Loucy (cell line): ENCODE measurements around the gene TMEM59L.

Experiments used
- H2AFZ ChIP-seq: fragments of 200-600 bp; sonication (generic); 2 replicates; pipeline ENCODE4 v1.6.0; 2016; ENCODE audit warnings: antibody characterized with exemption, mild to moderate bottlenecking, low read length, moderate library complexity
- H3F3A ChIP-seq: fragments of 200-600 bp; 2 replicates; pipeline ENCODE4 v1.6.0; 2016; ENCODE audit warnings: antibody characterized with exemption, low read depth, mild to moderate bottlenecking
- H3K27me3 ChIP-seq: fragments of 200-600 bp; sonication (generic); 2 replicates; pipeline ENCODE4 v1.6.1; 2014; ENCODE audit warnings: low read length, mild to moderate bottlenecking; ENCODE audit not compliant: insufficient read depth, poor library complexity, severe bottlenecking
- H3K36me3 ChIP-seq: fragments of 200-600 bp; sonication (generic); 2 replicates; pipeline ENCODE4 v1.6.1; 2016; ENCODE audit warnings: low read length; ENCODE audit not compliant: insufficient read depth
- H3K4me1 ChIP-seq: fragments of 200-600 bp; sonication (generic); 2 replicates; pipeline ENCODE4 v1.5.1; 2014; ENCODE audit warnings: low read length, mild to moderate bottlenecking; ENCODE audit not compliant: insufficient read depth, poor library complexity, severe bottlenecking
- H3K4me2 ChIP-seq: fragments of 200-600 bp; sonication (generic); 2 replicates; pipeline ENCODE4 v1.6.0; 2014; ENCODE audit warnings: antibody characterized with exemption, low read length, low read depth, mild to moderate bottlenecking; ENCODE audit not compliant: poor library complexity, severe bottlenecking
- H3K4me3 ChIP-seq: fragments of 200-600 bp; sonication (generic); 2 replicates; pipeline ENCODE4 v1.5.1; 2014; ENCODE audit warnings: low read length, mild to moderate bottlenecking, mixed read lengths; ENCODE audit not compliant: poor library complexity, severe bottlenecking
- H3K79me2 ChIP-seq: fragments of 200-600 bp; sonication (generic); 2 replicates; pipeline ENCODE4 v1.6.1; 2014; ENCODE audit warnings: low read length; ENCODE audit not compliant: insufficient read depth
- H3K9ac ChIP-seq: fragments of 200-600 bp; sonication (generic); 2 replicates; pipeline ENCODE4 v1.6.0; 2014; ENCODE audit warnings: mild to moderate bottlenecking, low read depth, low read length, moderate library complexity; ENCODE audit not compliant: poor library complexity, severe bottlenecking
- H3K9me2 ChIP-seq: fragments of 200-600 bp; sonication (generic); replicated peaks from 2 replicates; pipeline ENCODE4 v1.6.1; 2016; ENCODE audit warnings: low read depth, low read length, mixed read lengths
- H3K9me3 ChIP-seq: fragments of 200-600 bp; sonication (generic); 2 replicates; pipeline ENCODE4 v1.6.1; 2014; ENCODE audit warnings: mild to moderate bottlenecking, antibody characterized with exemption, low read length, low read depth; ENCODE audit not compliant: insufficient read depth
- H4K20me1 ChIP-seq: fragments of 200-600 bp; sonication (generic); 2 replicates; pipeline ENCODE4 v1.6.0; 2014; ENCODE audit warnings: antibody characterized with exemption, low read length, mild to moderate bottlenecking; ENCODE audit not compliant: insufficient read depth, poor library complexity, severe bottlenecking
- EZH2phosphoT487 ChIP-seq: fragments of 200-600 bp; IDR thresholded peaks from 2 replicates; pipeline ENCODE4 v1.6.1; 2018; ENCODE audit warnings: antibody characterized with exemption, mild to moderate bottlenecking, moderate library complexity, borderline replicate concordance
- TF ChIP-seq, protein P1 (sequence below): fragments of 200-600 bp; sonication (generic); conservative IDR thresholded peaks from 2 replicates; pipeline ENCODE4 v1.5.1; 2014; ENCODE audit warnings: mild to moderate bottlenecking, antibody characterized with exemption, low read length

TMEM59L gene

DNA sequence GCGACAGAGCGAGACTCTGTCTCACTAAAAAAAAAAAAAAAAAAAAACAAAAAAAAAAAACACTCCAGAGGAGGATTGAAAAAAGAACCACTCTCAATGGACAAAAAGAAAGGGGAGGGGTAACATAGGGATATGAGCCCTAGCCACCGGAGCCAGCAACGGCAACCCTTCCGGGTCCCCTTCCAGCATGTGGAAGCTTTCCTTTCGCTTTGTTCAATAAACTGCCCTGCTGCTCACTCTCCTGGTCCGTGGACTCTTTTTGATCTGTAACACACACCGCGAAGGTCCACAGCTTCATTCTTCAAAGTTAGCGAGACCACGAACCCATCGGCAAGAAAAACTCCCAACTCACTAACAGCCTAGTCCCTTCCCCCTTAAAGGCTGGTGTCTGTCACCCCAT, 25.1 kb upstream of the TMEM59L start:
- Histone ChIP-seq H3K9ac (peak overlapping the region; percentile 76), H3K9me3 (no peaks in the 10 kb centered on the region), H3K4me2 (peak overlapping the region; percentile 87), H3K4me1 (peaks cover 13% of the 10 kb centered on the region), H3K4me3 (peak overlapping the region; percentile 78), H3F3A (no peaks in the 10 kb centered on the region), H3K79me2 (peaks cover 7% of the 10 kb centered on the region), H4K20me1 (peaks cover 4% of the 10 kb centered on the region), H3K36me3 (no peaks in the 10 kb centered on the region), H3K9me2 (no peaks in the 10 kb centered on the region), H3K27me3 (no peaks in the 10 kb centered on the region), H2AFZ (no peak overlapping the region)
- TF ChIP-seq, protein P1, sequence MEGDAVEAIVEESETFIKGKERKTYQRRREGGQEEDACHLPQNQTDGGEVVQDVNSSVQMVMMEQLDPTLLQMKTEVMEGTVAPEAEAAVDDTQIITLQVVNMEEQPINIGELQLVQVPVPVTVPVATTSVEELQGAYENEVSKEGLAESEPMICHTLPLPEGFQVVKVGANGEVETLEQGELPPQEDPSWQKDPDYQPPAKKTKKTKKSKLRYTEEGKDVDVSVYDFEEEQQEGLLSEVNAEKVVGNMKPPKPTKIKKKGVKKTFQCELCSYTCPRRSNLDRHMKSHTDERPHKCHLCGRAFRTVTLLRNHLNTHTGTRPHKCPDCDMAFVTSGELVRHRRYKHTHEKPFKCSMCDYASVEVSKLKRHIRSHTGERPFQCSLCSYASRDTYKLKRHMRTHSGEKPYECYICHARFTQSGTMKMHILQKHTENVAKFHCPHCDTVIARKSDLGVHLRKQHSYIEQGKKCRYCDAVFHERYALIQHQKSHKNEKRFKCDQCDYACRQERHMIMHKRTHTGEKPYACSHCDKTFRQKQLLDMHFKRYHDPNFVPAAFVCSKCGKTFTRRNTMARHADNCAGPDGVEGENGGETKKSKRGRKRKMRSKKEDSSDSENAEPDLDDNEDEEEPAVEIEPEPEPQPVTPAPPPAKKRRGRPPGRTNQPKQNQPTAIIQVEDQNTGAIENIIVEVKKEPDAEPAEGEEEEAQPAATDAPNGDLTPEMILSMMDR = no peak
- no peak for TF ChIP-seq EZH2phosphoT487

DNA sequence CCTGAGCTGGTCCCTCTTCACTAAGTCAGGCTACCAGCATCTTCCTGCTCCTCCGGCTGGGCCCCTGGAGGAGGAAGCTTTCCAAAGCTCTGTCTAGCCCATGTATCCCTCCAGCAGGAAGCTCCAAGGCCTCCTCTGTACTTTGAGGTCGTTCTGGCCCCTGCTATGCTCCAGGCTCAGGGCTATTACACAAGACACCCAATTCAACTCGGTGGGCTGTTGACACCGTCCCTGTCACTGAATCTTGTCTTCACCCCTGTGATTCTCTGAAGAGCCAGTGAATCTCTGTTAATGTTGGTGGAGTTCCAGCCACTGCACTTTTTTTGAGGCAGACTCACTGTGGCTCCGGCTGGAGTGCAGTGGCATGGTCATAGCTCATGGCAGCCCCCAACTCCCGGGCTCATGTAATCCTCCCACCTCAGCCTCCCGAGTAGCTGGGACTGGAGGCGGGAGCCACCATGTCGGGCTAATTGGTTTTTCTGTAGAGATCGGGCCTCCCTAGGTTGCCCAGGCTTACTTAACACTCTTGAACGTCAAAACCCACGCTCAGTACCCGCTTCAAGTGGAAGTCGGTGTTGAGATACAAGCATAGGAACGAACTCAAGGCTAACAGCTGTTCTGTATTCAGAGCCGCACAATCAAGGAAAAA, 24.6 kb upstream of the TMEM59L start:
- Histone ChIP-seq H2AFZ (peak overlapping the region; percentile 82), H3K4me1 (peaks cover 13% of the 10 kb centered on the region), H3K27me3 (no peaks in the 10 kb centered on the region), H3K4me2 (peak overlapping the region; percentile 87), H3K9me2 (no peaks in the 10 kb centered on the region), H3F3A (no peaks in the 10 kb centered on the region), H3K79me2 (peaks cover 7% of the 10 kb centered on the region), H3K4me3 (peak overlapping the region; percentile 78), H4K20me1 (peaks cover 4% of the 10 kb centered on the region), H3K9ac (peak overlapping the region; percentile 76), H3K36me3 (no peaks in the 10 kb centered on the region), H3K9me3 (no peaks in the 10 kb centered on the region)
- TF ChIP-seq, protein P1 = no peak
- no peak for TF ChIP-seq EZH2phosphoT487

DNA sequence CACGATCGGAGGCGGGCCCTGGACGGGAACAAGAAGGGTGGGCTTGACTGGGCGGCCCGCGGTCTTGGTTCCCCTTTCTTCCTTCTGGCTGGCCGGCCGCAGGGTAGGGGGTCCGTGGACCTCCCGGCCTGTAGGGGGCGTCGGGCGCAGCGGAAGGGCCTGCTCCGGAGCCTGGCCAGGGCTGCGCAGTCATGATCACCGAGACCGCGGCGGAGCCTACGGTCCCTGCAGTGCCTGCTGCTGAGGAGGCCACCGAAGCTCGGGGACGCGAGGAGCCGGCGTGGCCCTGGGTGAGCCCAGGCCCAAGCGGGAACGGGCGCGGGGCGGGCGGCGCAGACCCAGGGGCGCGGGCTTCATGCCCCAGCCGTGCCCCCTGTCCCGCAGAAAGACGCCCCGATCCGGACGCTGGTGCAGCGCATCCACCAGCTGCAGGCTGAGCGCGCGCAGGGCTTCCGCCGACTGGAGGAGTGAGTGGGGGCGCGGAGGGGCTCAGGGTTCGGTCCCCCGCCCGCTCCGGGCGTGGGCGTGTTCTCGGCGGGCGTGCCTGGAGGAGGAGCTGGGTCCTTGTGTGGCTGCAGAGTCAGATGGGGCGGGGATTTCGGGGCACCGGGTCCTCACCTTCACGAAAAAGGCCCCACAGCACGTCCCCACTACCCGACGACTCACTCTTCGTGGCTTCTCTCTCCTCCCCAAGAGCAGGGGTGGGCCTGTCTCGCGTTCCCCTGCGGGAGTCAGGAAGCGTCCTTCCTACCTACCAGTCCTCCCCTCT, 23.9 kb upstream of the TMEM59L start, which contains the start of gene REX1BD:
TSS of gene REX1BD (plus strand) at position 188 of the 769 bp plus-strand sequence. CDS start at position 192, 4 bp downstream.
- peaks cover 7% of the 10 kb centered on the region for H3K79me2 ChIP-seq
- no peaks in the 10 kb centered on the region for H3F3A ChIP-seq
- H3K9ac ChIP-seq = peak within 1 kb of the TSS; percentile 76
- no peaks in the 10 kb centered on the region for H3K9me3 ChIP-seq
- no peaks in the 10 kb centered on the region for H3K9me2 ChIP-seq
- peak within 1 kb of the TSS; percentile 78 for H3K4me3 ChIP-seq
- no peaks in the 10 kb centered on the region for H3K36me3 ChIP-seq
- H2AFZ ChIP-seq = peak within 1 kb of the TSS; percentile 82
- H4K20me1 ChIP-seq = peaks cover 4% of the 10 kb centered on the region
- no peaks in the 10 kb centered on the region for H3K27me3 ChIP-seq
- peak within 1 kb of the TSS; percentile 87 for H3K4me2 ChIP-seq
- peaks cover 13% of the 10 kb centered on the region for H3K4me1 ChIP-seq
- no peak for TF ChIP-seq EZH2phosphoT487
- TF ChIP-seq, protein P1 = peak; percentile 83
